HCT116 (cell line): ENCODE data around the gene FOS.

Source experiments
- RAD21 ChIP-seq: IDR thresholded peaks from 2 replicates; pipeline ENCODE4 v1.6.1; 2012; ENCODE audit warnings: low read depth, mild to moderate bottlenecking
- TF ChIP-seq, protein P1 (sequence below), 3 experiments: fragments of 200-600 bp in 1 of 3; sonication (generic) in 1 of 3; IDR thresholded peaks in 2 of 3; conservative IDR thresholded peaks in 1 of 3; 2 replicates each; pipeline ENCODE4 v1.5.1; 2012 to 2017; ENCODE audit warnings: low read depth in 2 of 3, low read length in 2 of 3, antibody characterized with exemption in 1 of 3, borderline replicate concordance in 1 of 3, control low read depth in 1 of 3, mild to moderate bottlenecking in 1 of 3, mixed read lengths in 1 of 3, mixed run types in 1 of 3, moderate library complexity in 1 of 3; ENCODE audit not compliant: insufficient read depth in 1 of 3

DNA sequence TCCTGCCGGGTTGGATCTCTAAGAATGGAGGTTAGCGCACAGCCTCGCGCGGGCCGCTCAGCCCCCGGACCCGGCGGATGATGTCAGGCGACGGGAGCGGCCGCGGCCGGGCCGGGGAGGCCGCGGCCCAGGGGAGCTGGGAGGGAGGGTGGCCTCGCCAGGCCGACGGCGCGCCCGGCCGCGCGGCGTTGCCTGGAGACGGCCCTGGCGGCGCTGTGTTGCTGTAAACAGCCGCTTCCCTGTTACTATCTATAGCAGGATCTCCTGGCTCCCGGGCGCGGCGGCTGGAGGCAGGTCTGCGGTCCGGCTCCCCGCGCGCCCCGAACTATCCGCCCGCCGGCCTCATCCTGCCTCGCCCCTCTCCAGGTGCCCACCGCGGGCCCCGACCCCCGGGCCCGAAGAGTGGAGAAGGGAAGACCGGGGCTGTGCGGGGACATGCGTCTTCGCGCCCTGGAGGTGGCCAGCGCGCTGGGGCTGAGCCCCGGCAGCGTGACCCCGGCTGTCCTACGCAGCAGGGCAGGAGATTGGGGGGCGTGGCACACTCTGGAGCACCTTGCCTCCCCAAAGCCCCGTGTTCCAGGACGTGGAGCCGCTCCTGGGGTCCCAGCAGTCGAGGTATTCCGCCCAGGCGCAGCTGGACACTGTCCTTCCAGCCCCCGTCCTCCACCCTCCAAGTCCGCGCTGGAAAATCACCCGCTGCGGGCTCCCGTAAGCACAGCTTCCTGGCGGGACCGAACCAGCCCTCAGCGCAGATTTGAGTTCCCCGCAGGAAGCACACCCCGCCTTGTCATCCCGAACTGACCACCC, 1.4 kb upstream of the FOS start:
- TF ChIP-seq, protein P1, sequence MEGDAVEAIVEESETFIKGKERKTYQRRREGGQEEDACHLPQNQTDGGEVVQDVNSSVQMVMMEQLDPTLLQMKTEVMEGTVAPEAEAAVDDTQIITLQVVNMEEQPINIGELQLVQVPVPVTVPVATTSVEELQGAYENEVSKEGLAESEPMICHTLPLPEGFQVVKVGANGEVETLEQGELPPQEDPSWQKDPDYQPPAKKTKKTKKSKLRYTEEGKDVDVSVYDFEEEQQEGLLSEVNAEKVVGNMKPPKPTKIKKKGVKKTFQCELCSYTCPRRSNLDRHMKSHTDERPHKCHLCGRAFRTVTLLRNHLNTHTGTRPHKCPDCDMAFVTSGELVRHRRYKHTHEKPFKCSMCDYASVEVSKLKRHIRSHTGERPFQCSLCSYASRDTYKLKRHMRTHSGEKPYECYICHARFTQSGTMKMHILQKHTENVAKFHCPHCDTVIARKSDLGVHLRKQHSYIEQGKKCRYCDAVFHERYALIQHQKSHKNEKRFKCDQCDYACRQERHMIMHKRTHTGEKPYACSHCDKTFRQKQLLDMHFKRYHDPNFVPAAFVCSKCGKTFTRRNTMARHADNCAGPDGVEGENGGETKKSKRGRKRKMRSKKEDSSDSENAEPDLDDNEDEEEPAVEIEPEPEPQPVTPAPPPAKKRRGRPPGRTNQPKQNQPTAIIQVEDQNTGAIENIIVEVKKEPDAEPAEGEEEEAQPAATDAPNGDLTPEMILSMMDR (IDR thresholded peaks at IDR 0.05 in 2 of 3, conservative IDR thresholded peaks at IDR 0.05 in 1 of 3; ENCODE audit: borderline replicate concordance in 1 of 3, insufficient read depth in 1 of 3, low read depth in 2 of 3, low read length in 2 of 3), result no peak
- TF ChIP-seq RAD21, result no peak
